Measurements from ENCODE around the gene C15orf62.
A peak's percentile ranks its signal among the peaks of the same experiment; 100 is the strongest.

The C15orf62 gene, protein sequence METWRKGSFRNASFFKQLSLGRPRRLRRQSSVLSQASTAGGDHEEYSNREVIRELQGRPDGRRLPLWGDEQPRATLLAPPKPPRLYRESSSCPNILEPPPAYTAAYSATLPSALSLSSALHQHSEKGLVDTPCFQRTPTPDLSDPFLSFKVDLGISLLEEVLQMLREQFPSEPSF

DNA sequence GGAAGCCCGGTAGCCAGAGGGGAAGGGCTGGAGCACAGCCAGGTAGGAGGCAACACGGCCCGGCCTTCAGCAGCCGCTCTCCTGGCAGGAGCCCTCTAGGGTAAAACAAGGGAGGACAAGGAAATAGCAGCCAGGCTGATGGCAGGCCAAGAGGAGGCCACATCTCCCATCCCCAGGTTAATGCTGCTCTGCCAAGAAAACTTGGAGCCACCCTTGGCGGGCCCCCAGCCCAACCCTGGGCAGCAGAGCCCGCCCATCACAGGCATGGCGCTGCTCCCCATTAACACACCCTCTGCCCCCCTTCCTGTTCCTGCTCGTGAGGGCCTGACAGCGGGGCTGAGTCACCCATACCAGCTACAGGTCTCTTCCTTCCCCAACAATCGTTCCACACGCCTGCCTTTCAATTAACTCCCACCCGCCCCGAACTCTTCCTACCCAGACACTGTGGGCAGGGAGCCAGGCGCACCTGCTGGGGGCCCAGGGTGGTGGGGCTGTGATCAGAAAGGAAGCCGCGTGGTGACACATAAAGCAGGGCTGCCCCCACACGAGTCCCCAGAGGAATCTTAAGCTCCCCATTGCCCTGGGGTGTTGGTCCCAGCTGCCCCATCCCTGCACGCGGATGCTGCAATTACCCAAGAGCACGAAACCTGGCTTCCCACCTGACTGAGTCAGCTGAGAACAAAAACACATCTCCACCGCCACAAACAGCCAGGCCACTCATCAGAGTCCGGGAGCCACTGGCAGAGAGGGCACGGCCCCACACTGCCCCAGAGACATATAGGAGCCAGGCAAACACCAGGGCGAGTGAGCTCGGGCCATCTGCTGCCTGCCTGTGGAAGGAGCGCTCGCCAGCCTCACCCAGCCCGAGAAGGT, at the start of gene C15orf62:
Gene C15orf62 (plus strand): TSS at position 707 of the 873 bp plus-strand sequence. CDS start 516 bp downstream, outside the sequence.
- DNase-seq (ENCODE audit: low read depth in 1 of 2, low spot score in 1 of 2): peak in 1 of 2 donors; percentile 21

DNA sequence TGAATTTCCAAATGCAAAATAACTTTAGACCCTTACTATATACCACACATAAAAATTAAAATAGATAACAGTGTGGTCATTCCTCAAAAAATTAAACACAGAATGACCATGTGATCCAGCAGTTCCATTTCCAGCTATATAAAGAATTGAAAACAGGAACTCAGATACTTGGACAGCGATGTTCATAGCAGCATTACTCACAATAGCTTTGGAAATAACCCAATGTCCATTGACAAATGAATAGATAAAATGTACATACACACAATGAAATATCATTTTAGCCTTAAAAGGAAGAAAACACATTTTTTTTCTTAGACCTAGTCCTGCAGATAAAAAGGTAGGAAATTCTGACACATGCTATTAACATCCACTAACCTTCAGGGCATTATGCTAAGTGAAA, 48.1 kb upstream of the C15orf62 start:
- DNase-seq (ENCODE audit: low read depth in 1 of 2, low spot score in 1 of 2): no peak

DNA sequence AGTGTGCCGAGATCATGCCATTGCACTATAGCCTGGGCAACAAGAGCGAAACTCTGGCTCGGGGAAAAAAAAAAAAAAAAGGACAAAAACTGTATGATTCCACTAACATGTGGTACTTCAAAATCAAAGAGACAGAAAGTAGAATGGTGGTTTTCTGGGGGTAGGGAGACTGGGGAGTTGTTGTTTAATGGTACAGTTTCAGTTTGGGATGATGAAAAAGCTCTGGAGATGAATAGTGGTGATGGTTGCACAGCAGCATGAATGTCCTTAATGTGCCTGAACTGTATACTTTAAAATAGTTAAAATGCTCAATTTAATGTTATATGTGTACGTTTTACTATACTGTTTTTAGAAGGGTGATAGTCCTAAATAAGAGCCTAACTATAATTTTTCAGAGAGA, 47.4 kb upstream of the C15orf62 start:
- no peak for DNase-seq (ENCODE audit: low read depth in 1 of 2, low spot score in 1 of 2)

DNA sequence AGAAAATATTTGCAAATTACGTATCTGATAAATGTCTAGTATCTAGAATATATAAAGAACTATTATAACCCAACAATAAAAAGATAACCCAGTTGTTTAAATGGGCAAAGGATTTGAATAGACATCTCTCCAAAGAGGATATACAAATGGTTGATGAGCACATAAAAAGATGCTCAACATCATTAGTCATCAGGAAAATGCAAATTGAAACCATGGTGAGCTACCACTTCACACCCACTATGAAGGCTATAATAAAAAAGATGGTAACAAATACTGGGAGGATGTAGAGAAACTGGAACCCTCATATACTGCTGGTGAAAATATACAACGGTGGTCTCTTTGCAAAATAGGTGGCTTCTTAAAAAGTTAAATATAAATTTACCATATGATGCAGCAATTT, 46.8 kb upstream of the C15orf62 start:
- no peak for DNase-seq (ENCODE audit: low read depth in 1 of 2, low spot score in 1 of 2)

DNA sequence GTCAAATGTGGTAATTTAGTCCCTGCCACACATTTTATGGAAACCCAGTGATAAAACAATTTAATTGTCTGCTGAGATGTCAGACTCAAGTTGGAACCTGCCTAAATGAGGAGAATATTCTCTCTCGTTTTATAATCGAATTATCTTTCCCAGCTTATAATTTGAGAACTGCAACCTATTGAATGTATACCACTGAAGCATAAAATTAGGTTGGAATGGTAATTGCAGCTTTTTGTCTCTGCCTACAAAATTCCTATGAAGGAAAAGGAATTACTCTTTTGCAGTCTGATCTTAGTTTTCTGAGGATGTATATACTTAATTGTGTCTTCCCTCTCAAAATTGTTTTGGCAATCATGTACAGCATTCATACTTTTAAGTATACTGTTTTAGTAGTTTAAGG, 45.9 kb upstream of the C15orf62 start:
- no peak for DNase-seq (ENCODE audit: low read depth in 1 of 2, low spot score in 1 of 2)

DNA sequence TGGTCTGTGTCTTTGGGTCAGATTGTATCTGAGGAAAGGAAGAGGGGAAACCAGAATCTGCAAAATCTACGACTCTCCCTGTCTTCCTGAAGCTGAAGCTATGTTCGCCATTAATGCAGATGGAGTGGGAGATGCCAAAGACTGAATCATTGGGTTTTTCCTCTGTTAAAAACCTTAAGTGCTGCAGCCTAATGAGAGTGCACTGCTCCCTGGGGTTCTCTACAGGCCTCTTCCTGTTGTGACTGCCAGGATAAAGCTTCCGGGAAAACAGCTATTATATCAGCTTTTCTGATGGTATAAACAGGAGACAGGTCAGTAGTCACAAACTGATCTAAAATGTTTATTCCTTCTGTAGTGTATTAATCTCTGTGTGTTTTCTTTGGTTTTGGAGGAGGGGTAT, 38.7 kb upstream of the C15orf62 start:
- no peak for DNase-seq (ENCODE audit: low read depth in 1 of 2, low spot score in 1 of 2)

DNA sequence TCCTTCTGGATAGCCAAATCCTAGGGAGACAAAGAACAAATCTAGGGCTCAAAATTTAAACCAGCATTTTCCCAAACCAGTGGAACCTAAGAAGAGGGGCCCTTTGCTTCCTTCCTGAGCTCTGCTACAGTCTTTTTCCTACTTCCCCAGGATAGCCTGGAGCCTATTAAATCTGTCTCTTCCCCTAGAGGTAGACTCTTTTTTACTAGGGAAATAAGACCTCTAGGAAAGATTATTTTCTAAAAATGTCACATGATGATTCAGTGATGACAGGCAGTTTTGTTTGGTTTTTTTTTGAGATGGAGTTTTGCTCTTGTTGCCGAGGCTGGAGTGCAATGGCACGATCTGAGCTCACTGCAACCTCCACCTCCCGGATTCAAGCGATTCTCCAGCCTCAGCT, 33.2 kb upstream of the C15orf62 start:
- no peak for DNase-seq (ENCODE audit: low read depth in 1 of 2, low spot score in 1 of 2)

DNA sequence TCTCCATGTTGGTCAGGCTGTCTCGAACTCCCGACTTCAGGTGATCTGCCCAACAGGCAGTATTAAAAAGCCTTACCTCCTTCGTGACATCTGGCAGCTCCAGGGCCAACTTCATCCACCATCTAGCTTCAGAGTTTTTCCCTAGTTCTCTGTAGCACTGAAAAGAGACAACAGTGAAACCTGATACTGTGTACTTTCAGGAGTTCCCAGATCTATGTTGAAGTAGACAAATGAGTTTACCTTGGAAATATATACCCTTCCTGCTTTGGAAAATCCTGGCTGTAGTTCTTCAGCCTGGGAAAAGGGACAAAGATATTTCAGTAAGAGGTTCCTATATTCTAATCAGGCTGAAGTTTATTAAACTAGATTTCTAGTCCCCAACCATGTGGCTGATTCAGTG, 32.7 kb upstream of the C15orf62 start:
- DNase-seq (ENCODE audit: low read depth in 1 of 2, low spot score in 1 of 2): no peak

DNA sequence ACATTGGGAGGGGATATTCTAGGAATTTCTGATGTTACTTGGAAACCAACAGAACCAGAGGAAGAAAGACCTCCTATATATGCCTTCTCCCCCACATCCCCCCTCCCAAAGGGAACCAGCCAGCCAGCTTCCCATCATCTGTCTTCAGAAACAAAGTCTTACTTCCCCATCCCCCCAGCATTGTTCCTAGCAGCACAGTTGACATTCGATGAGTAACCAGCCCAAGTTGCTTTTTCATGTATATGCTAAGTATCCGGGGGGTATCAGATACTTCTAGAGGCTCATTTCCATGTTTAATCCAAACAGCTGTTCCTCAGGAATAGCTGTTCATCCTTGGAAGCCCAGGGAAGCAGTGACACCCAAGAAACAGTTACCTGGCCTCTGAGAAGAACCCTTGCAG, 30.7 kb upstream of the C15orf62 start:
- DNase-seq (ENCODE audit: low read depth in 1 of 2, low spot score in 1 of 2): no peak

DNA sequence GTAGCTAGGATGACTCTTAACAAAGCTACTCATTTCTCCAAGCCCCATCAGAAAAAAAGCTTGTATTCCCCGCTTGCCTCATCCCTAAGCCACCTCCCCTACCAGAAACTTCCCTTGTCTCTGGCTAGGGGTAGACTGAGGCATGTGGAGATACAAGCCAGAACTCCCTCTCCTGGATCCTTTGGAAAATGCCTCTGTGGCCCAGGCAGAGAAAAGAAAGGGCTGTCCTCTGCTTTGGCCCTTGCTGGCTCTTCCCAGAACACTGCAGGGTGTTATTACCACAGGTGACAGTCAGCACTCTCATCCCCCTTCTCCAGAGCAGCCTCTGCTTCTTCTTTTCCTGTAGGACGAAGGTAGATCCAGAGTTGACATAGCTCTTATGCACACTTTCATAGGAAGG, 29.9 kb upstream of the C15orf62 start:
- no peak for DNase-seq (ENCODE audit: low read depth in 1 of 2, low spot score in 1 of 2)

DNA sequence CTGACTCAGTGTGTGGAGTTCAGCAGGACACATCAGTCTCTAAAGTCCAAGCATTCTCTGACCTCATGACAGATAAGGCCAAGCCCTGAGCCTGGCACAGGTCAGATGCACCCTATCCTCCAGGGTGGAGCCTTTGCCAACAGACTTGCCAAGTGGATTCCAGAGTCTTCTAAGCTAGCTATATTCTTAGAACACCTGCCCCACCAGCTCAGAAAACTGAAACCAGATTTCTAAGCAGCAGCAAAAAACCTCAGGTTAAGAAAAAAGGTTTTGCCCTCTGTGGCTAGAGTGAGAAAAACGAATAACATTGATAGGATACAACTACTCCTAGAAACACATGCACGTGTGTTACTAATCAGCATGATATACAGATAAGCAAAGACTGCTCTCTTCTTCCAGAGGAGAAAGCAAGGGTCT, 26.3 kb upstream of the C15orf62 start:
- no peak for DNase-seq (ENCODE audit: low read depth in 1 of 2, low spot score in 1 of 2)

DNA sequence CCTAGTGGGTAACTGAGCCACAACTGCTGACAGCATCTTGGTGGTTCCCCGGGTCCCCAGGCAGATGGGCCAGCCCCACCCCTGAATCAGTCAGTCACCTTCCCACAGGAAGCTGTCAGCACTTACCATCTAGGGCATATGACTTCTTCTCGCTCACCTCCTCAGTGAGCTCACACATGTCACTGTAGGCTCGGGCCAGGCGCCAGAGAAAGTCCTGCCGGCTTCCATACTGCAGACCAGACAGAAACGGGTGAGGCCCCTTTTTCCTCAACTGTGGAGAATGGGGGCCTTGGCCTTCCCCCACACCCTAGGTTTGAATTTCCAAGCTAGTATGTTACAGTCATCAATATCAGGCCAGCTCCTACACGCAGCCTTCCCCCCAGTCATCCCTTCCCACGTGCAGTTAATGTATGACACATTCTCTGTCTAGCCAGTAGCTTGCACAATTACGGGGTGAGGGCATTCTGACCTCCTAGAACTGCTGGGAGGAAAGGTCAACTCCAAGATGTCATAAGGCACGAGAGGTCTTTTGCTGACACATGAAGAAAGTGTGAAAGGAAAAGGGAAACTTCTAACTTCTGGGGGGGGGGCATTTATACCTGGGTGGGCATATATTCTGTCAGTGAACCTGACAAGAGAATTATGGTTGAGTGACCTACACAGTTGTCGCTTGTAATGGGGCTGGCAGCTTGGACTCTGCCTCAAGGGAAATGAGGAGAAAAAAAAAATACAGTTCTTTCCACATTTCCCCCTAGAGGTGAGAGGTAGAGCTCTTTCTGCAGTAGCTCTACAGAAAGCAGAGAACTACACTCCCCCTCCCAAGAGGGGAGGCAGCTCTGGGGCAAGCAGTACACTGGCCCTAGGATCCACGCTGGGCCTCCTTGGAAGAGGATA, 25.6 kb upstream of the C15orf62 start:
- peak; percentile 34 to 47 for DNase-seq (ENCODE audit: low read depth in 1 of 2, low spot score in 1 of 2)

DNA sequence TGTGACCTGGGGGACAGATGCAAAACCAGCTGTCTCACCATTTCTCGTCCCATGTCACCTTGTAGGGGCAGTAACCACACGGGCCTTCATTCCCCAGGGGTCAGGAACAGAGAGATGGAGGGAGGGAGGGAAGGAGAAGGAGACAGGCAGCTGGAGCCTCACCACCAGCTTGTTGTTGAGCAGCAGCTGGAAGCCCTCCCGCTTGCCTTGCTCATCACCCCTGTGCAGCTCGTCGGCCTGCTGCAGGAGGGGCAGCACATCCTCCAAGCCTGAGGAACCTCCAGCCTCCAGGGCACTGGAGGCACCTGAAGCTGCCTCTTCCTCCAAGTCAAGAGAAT, 25.0 kb upstream of the C15orf62 start:
- no peak for DNase-seq (ENCODE audit: low read depth in 1 of 2, low spot score in 1 of 2)

DNA sequence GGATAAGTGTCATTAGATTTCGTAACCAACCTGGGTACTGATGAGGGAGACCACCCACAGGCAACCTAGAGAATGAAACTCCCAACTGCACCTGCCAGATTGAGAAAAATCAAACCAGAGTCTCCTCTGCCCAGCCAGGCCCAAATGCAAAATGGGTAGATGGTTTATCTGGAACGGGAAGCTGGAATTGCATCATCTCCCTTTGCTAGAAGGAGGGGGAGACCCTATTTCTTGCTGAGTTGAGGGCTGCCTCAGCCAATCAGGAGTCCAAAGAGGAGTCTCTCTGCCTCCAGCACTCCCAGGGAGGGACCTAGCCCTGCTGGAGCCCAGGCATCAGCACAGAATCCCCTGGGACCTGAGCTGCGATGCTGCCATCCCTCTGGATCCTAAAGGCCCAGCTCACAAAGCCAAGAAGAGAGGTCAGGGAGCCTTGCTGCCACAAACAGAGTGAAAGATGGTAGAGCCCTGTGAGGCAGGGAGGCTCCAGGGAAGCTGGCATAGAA, 22.8 kb upstream of the C15orf62 start:
- no peak for DNase-seq (ENCODE audit: low read depth in 1 of 2, low spot score in 1 of 2)

DNA sequence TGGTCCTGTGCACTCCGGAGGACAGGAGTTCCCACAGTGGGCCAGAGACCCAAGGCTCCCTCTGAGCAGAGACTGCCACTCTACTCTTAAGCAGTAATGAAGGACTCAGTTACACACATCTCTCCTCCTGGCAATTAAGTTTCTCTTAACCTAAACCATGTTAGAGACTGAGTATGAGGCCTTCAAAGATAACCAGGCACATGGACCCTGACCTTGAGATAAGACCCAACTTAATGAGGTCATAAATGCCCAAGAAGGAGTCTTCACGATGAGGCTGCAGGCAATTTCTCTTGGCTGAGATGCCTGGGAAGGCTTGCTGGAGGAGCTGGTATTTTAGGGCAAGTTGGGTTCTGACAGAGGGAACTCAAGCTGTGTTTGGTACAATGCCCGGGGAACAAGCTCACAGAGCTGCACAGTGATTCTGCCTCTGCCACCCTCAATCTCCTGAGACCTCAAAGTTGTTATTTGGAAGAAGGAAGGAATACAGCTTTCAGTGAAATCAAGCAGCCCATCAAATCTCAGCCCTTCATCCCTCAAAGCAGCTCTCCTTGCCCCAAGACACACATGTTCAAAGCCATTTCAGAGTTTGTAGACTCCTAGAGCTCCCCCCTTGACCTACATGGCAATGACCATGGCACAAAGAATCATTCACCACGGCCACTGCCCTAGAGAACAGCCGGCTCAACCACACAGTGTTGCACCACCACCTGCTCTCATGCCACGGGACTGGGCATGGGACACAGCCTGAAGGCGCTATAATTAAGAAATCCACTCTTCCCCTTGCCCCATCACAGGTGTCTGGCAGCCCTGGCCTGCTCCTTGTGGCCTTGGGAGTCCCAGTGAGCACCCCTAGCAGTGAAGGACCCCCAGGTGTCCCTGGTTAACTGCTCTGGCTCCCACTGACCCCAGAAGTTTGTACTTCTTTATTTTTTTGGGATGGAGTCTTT, 21.8 kb upstream of the C15orf62 start:
- no peak for DNase-seq (ENCODE audit: low read depth in 1 of 2, low spot score in 1 of 2)

DNA sequence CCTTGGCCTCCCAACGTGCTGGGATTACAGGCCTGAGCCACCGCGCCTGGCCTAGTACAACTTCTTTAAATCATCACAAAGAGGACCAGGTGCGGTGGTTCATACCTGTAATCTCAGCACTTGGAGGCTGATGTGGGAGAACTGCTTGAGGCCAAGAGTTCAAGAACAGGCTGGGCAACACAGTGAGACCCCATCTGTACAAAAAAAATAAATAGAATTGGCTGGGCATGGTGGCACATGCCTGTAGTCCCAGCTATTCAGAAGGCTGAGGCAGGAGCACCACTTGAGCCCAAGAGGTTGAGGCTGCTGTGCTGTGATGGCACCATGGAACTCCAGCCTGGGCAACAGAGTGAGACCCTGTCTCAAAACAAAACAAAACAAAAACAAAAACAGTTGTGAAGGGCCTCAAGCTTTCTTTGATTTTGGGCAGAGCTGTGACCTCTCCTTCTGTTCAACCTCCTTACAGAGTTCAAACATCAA, 20.6 kb upstream of the C15orf62 start:
- no peak for DNase-seq (ENCODE audit: low read depth in 1 of 2, low spot score in 1 of 2)

DNA sequence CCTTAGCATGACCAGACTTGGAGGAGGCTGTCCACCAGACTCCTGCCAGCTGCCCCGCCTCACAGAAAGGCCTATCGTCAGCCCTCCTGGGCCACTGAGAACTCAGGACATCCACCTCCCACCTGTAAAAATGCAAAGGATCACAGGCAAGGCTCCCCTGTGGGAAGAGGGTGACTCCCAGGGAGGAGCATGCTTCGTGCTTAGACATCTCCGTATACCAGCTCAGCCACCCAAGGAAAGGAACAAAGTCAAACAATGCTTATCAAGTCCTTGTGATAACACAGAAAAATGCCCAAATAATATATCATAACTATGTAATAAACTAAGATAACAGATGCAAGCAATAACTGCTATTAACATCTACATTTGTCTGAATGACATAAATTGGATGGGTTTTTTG, 18.9 kb upstream of the C15orf62 start:
- no peak for DNase-seq (ENCODE audit: low read depth in 1 of 2, low spot score in 1 of 2)

DNA sequence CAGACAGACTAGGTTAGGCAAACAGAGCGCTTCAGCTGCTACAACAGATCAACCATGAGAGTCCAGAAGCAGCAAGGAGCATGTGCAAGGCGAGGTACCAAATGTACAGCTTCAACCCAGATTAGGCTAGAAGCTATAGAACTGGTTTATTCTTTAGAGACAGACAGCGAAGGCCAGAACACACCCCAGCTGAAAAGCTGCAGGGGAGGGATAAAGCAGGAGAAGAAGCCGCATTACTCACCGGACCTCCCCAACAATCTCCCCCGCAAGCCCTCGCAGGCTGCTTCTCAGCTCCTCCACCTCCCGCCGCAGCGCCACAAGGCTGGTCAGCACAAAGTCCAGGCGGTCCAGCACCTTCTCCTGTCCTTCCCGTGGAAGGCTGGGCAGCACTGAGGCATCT, 18.0 kb upstream of the C15orf62 start:
- no peak for DNase-seq (ENCODE audit: low read depth in 1 of 2, low spot score in 1 of 2)

DNA sequence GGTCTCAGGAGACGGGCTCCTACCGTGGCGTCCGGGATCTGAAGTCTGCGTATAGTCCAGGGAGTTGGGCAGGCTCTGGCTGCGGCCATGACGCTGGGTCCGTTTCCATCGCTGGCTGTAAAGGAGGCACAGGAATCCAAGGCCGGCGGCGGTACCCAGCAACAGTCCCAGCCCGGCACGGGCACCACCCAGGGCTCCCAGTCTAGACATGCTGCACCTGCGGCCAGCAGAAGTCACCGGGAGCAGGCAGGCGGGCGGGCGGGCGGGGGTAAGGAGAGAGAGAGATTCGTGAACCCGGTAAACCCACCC, 15.3 kb upstream of the C15orf62 start:
- peak in 1 of 2 donors; percentile 11 for DNase-seq (ENCODE audit: low read depth in 1 of 2, low spot score in 1 of 2)
